Spleen (tissue), 7 donors: ENCODE measurements around the gene KLHL21.

Source experiments
- CTCF ChIP-seq, 11 experiments: fragments of 200-600 bp in 7 of 11; fragments of 450-650 bp in 4 of 11; sonication (generic) in 4 of 11; IDR thresholded peaks in 8 of 11; conservative IDR thresholded peaks in 3 of 11; 1 replicate in 7 of 11; 2 replicates in 4 of 11; pipeline versions ENCODE4 v1.4.0 to v1.8.0; 2016 to 2021; ENCODE audit warnings: antibody characterized with exemption in 11 of 11, inconsistent platforms in 4 of 11, mild to moderate bottlenecking in 1 of 11
- POLR2A ChIP-seq, 3 donors: fragments of 450-650 bp; IDR thresholded peaks; one replicate each; pipeline ENCODE4 v1.5.1; 2017; ENCODE audit warnings: antibody characterized with exemption in 3 of 3, mild to moderate bottlenecking in 1 of 3
- donor health status: DM: no; HTN: no; CAD: no; lungs with moderate emphysema.
- donor health status: DM: no; HTN: no; CAD: no.
- donor health status: DM: no; HTN: no; CAD: no.

- no peak for TF ChIP-seq CTCF (IDR thresholded peaks at IDR 0.05 in 8 of 11, conservative IDR thresholded peaks at IDR 0.05 in 3 of 11)
- TF ChIP-seq POLR2A (IDR thresholded peaks at IDR 0.05), result no peak
These were observed 3.3 kb downstream of the KLHL21 start for GRCh38 chr1:6599141-6599975.
